ENCODE results near the gene STOML1. TPM values are rescaled to one million over a fixed set of nuclear protein-coding genes. Genes with fewer than 3 reads are reported as not detected.
"Not testable (repeated sequence)": the region's sequence is repeated elsewhere in the genome, so short reads cannot be mapped to it uniquely, and the experiment has no call there.

Gene STOML1
- total and polyA plus RNA-seq, 2 experiments from 2014 or later: 8.2 to 15.6 TPM

DNA sequence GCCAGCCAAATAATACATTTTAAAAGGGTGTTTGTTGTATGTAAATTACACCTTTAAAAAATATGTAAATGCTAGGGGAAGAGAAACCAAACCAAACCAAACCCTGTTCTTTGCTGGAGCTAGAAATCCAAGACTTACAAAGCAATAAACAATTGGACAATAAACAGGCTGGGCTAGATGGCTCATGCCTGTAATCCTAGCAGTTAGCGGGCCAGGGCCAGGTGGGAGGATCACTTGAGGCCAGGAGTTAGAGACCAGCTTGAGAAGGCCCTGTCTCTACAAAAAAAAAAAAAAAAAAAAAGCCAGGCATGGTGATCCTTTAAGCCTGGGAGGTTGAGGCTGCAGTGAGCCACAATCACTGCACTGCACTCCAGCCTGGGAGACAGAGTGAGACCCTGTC lies 12.5 kb downstream of the STOML1 start:
- TF ChIP-seq, protein P1, sequence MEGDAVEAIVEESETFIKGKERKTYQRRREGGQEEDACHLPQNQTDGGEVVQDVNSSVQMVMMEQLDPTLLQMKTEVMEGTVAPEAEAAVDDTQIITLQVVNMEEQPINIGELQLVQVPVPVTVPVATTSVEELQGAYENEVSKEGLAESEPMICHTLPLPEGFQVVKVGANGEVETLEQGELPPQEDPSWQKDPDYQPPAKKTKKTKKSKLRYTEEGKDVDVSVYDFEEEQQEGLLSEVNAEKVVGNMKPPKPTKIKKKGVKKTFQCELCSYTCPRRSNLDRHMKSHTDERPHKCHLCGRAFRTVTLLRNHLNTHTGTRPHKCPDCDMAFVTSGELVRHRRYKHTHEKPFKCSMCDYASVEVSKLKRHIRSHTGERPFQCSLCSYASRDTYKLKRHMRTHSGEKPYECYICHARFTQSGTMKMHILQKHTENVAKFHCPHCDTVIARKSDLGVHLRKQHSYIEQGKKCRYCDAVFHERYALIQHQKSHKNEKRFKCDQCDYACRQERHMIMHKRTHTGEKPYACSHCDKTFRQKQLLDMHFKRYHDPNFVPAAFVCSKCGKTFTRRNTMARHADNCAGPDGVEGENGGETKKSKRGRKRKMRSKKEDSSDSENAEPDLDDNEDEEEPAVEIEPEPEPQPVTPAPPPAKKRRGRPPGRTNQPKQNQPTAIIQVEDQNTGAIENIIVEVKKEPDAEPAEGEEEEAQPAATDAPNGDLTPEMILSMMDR (IDR thresholded peaks at IDR 0.05; ENCODE audit: low read depth, low read length): no peak
- Histone ChIP-seq H3K9me3 (ENCODE audit: low read depth) (no peaks in the 10 kb centered on the region), H3K4me3 (no peak overlapping the region), H3K27ac (no peak overlapping the region), H3K4me1 (ENCODE audit: low read depth) (peaks cover 9% of the 10 kb centered on the region), H3K36me3 (no peaks in the 10 kb centered on the region), H3K27me3 (peaks cover 7% of the 10 kb centered on the region)
- no peak for DNase-seq (ENCODE audit: low read depth in 1 of 2, low spot score in 1 of 2)

DNA sequence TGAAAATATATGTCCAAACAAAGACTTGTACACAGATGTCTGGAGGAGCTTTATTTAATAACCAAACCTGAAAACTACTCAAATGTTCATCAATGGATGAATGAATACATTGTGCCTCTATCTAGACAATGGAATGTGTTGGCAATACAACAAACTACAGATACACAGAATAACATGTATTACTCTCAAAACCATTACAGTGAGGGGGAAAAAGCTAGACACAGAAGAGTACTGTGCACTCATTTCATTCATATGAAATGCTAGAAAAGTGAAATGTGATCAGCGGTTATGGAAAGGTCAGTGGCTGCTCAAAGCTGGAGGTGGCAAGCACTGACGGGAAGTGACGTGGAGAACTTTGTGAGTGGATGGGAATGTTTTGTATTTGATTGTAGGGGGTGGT lies 13.2 kb downstream of the STOML1 start:
- H3K9me3 ChIP-seq (ENCODE audit: low read depth): no peaks in the 10 kb centered on the region
- H3K27ac ChIP-seq: no peak overlapping the region
- H3K36me3 ChIP-seq: no peaks in the 10 kb centered on the region
- peaks cover 9% of the 10 kb centered on the region for H3K4me1 ChIP-seq (ENCODE audit: low read depth)
- DNase-seq (ENCODE audit: low read depth in 1 of 2, low spot score in 1 of 2): no peak
- H3K27me3 ChIP-seq: peaks cover 7% of the 10 kb centered on the region
- TF ChIP-seq, protein P1 (IDR thresholded peaks at IDR 0.05; ENCODE audit: low read depth, low read length): no peak
- no peak overlapping the region for H3K4me3 ChIP-seq

DNA sequence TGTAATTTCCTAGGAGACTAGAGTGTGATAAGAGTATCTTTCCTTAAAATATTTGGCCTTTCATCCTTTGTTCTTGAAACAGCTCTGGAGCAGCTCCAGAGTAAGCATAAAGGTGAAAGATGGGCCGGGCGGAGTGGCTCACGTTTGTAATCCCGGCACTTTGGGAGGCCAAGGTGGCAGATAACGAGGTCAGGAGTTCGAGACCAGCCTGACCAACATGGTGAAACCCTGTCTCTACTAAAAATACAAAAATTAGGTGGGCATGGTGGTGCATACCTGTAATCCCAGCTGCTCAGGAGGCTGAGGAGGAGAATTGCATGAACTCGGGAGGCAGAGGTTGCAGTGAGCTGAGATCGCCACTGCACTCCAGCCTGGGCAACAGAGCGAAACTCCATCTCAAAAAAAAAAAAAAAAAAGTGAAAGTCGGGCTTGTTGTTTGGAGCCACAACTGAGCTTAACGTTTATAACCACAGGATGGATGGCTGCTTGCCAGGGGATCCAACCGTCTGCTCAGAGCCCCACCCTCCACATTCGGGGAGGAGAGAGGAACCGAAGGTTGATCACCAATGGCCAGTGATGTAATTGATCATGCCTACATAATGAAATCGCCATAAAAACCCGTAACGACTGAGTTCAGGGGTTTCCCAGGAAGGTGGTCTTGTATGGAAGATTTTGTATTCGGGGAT lies 16.5 kb downstream of the STOML1 start:
- H3K4me1 ChIP-seq (ENCODE audit: low read depth); H3K27me3 ChIP-seq; H3K9me3 ChIP-seq (ENCODE audit: low read depth); H3K36me3 ChIP-seq; H3K27ac ChIP-seq; H3K4me3 ChIP-seq: not testable (repeated sequence)
- DNase-seq (ENCODE audit: low read depth in 1 of 2, low spot score in 1 of 2): peak in 1 of 2 donors; percentile 63

DNA sequence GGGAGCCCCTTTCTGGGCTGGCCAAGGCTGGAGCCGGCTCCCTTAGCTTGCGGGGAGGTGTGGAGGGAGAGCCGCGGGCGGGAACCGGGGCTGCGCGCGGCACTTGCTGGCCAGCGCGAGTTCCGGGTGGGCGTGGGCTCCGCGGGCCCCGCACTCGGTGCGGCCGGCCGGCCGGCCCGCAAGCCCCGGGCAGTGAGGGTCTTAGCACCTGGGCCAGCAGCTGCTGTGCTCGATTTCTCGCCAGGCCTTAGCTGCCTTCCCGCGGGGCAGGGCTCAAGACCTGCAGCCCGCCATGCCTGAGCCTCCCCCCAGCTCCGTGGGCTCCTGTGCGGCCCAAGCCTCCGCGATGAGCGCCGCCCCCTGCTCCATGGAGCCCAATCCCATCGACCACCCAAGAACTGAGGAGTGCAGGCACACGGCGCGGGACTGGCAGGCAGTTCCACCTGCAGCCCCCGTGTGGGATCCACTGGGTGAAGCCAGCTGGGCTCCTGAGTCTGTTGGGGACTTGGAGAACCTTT lies 18.4 kb downstream of the STOML1 start:
- H3K4me1 ChIP-seq (ENCODE audit: low read depth); H3K4me3 ChIP-seq; H3K36me3 ChIP-seq; H3K9me3 ChIP-seq (ENCODE audit: low read depth); DNase-seq (ENCODE audit: low read depth in 1 of 2, low spot score in 1 of 2); H3K27ac ChIP-seq; H3K27me3 ChIP-seq: not testable (repeated sequence)

DNA sequence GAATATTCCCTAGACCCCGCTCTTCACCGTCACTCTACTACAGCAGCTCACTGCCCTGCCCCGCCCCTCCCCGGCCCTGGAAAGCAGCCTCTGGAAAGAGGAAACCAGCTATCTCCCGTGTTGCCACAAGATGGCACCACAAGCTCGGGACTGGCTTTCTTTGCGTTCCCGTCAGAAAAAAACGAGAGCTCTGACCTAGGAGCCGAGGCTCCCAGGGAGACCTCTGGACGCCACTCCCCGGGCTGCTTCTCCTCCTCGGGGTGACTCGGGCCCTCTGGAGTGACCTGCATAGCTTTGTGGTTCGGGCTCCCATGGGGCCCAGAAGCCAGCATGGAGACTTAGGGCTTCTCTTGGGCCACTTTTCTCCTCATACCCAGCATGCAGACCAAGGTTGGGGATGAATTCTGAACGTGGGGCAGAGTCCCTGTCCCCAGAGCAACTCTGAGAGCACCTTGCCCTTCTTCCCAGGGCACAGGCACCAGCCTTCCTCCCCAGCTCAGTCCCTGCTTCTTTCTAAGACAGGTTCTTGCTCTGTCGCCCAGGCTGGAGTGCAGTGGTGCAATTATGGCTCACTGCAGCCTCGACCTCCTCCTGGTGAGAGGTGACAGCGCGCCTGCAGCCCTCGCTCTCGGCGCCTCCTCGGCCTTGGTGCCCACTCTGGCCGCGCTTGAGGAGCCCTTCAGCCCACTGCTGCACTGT lies 19.0 kb downstream of the STOML1 start:
- TF ChIP-seq, protein P1 (IDR thresholded peaks at IDR 0.05; ENCODE audit: low read depth, low read length): peak; percentile 90
- Histone ChIP-seq H3K27ac (no peak overlapping the region), H3K4me3 (no peak overlapping the region), H3K27me3 (peaks cover 7% of the 10 kb centered on the region), H3K9me3 (ENCODE audit: low read depth) (no peaks in the 10 kb centered on the region), H3K36me3 (no peaks in the 10 kb centered on the region), H3K4me1 (ENCODE audit: low read depth) (no peaks in the 10 kb centered on the region)
- DNase-seq (ENCODE audit: low read depth in 1 of 2, low spot score in 1 of 2): peak; percentile 88 to 90

DNA sequence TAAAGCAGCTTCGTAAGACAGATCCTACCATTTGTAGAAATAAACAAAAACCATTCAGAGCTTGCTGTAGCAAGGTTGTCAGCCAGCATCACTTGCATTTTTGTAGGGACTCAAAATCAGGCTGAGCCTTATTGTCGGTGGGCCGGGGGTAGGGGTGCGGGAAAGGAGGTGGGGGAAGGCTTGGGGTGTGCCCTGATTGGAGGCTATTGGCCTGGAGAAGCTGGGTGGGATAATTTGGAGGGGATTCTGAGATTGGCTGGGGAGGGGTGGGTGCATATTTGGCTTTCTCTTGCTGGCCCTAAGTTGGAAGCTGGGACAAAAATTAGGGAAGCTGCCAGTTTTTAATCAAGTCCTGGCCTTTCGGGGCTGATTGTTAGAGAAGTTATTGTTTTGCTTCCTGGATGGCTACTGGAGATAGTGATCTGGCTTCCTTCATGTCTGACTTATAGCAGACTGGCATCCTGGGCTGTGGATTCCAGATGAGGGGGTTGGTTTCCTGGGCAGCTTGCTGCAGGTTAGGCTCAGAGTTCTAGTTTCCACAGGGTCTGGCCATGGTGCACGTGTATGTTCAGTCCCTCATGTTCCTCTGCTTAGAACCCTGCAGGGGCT lies 22.8 kb downstream of the STOML1 start:
- peaks cover 9% of the 10 kb centered on the region for H3K4me1 ChIP-seq (ENCODE audit: low read depth)
- no peaks in the 10 kb centered on the region for H3K9me3 ChIP-seq (ENCODE audit: low read depth)
- H3K4me3 ChIP-seq: no peak overlapping the region
- H3K27ac ChIP-seq: no peak overlapping the region
- no peaks in the 10 kb centered on the region for H3K27me3 ChIP-seq
- DNase-seq (ENCODE audit: low read depth in 1 of 2, low spot score in 1 of 2): no peak
- H3K36me3 ChIP-seq: no peaks in the 10 kb centered on the region
- TF ChIP-seq, protein P1 (IDR thresholded peaks at IDR 0.05; ENCODE audit: low read depth, low read length): no peak

All from cardiac muscle cell (in vitro differentiated cells and primary cell).